Uterus (tissue), 4 donors: ENCODE measurements around the gene ZNF467. TPM values are rescaled to one million over a fixed set of nuclear protein-coding genes. Genes with fewer than 3 reads are reported as not detected.

Source experiments
- DNase-seq, 2 donors: peaks; one replicate each; pipeline ENCODE4 v3.0.0-alpha.2; 2019 to 2020
- H3K27ac ChIP-seq, 2 donors: fragments of 200-600 bp; sonication (generic); 1 replicate in 1 of 2; 2 replicates in 1 of 2; pipeline ENCODE4 v1.5.1; 2016 to 2018
- H3K27me3 ChIP-seq, 2 donors: fragments of 200-600 bp; sonication (generic); one replicate each; pipeline ENCODE4 v1.5.1; 2018 to 2019; ENCODE audit warnings: control low read depth in 1 of 2
- H3K36me3 ChIP-seq, 2 donors: fragments of 200-600 bp; sonication (generic); one replicate each; pipeline ENCODE4 v1.5.1; 2019; ENCODE audit warnings: control low read depth in 1 of 2
- H3K4me1 ChIP-seq, 2 donors: fragments of 200-600 bp; sonication (generic); one replicate each; pipeline ENCODE4 v1.5.1; 2018 to 2019; ENCODE audit warnings: control low read depth in 1 of 2
- H3K4me3 ChIP-seq, 2 donors: fragments of 200-600 bp; sonication (generic); 1 replicate in 1 of 2; 2 replicates in 1 of 2; pipeline ENCODE4 v1.5.1; 2018 to 2019; ENCODE audit warnings: mild to moderate bottlenecking in 1 of 2
- H3K9me3 ChIP-seq, 2 donors: fragments of 200-600 bp; sonication (generic); one replicate each; pipeline ENCODE4 v1.5.1; 2019; ENCODE audit warnings: control low read depth in 1 of 2
- CTCF ChIP-seq, 4 experiments: fragments of 200-600 bp in 2 of 4; fragments of 450-650 bp in 2 of 4; sonication (generic) in 2 of 4; IDR thresholded peaks; one replicate each; pipeline ENCODE4 v1.5.1; 2016 to 2019; ENCODE audit warnings: antibody characterized with exemption in 4 of 4, mild to moderate bottlenecking in 2 of 4, moderate library complexity in 1 of 4
- POLR2A ChIP-seq, 2 donors: fragments of 450-650 bp; IDR thresholded peaks; one replicate each; pipeline ENCODE4 v1.6.1; 2016; ENCODE audit warnings: antibody characterized with exemption in 2 of 2, mild to moderate bottlenecking in 1 of 2, moderate library complexity in 1 of 2
- intact Hi-C: fragments of 100-400 bp; cut with DNase I; formaldehyde crosslinking; loops from one replicate; pipeline ENCODE4 v1.15.1; 2023; ENCODE audit warnings: low total_unique reads
- total RNA-seq, 4 donors: library from RNA; depleted of rRNA in 3 of 4; stranded (reverse); fragments of >200 nt in 3 of 4; gene quantifications; one replicate each; pipeline versions ENCODE4 v1.1.0 to v1.2.4, GENCODE V29; 2014 to 2023
- donor health status: DM: yes; HTN: yes; CAD: no.

The ZNF467 gene
- total RNA-seq, 4 donors from 2014 or later = 5.2 to 23.6 (median 14.3) TPM

GRCh38 chr7:149763563-149764240 is 9.7 kb downstream of the ZNF467 start:
- no peak overlapping the region for H3K4me3 ChIP-seq
- no peaks in the 10 kb centered on the region for H3K4me1 ChIP-seq
- no peak for DNase-seq
- H3K27me3 ChIP-seq = no peaks in the 10 kb centered on the region
- intact Hi-C loops = no loop called here
- no peak overlapping the region for H3K27ac ChIP-seq
- no peaks in the 10 kb centered on the region for H3K36me3 ChIP-seq
- no peaks in the 10 kb centered on the region for H3K9me3 ChIP-seq
- no peak for TF ChIP-seq POLR2A (IDR thresholded peaks at IDR 0.05)
- TF ChIP-seq CTCF (IDR thresholded peaks at IDR 0.05) = no peak

DNA sequence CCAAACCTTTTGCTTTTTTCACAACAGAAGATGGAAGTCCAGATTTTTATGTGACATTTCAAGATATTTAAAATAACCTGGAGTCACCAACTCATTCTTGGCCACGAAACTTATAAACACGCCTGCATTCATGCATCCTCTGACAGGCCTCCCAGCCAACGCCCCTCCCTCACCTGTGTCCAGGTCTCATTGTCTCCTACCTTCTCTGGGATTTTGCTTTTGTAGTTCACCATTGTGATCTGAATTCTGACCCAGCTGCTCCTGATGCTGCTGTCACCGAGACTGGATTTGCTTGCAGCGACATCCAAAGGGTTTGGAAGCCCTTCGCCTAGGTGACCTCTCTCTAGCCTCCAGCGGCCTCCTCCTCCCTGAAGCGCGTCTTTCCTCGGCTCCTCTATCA is 10.8 kb downstream of the ZNF467 start:
- no peak overlapping the region for H3K27ac ChIP-seq
- no peak for TF ChIP-seq POLR2A (IDR thresholded peaks at IDR 0.05)
- no peak for TF ChIP-seq CTCF (IDR thresholded peaks at IDR 0.05)
- intact Hi-C loops = no loop called here

DNA sequence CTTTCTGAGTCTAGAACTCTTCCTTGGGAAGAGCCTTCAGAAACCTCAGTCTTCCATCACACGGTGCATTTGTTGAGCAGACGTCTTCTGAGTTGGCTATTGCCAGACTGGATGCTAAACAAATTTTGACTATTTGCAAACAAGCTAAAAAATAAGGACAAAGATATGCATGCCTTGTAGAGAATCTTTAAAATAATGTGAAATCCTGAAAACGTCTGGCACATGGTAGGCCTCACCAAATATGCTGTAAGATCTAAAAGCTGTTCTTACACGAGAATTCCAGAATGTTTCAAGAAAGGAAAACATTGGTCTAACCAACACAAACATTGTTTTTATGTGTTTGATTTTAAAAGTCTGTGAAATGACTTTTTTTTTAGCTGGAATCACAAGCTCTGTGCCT is 11.3 kb downstream of the ZNF467 start:
- Histone ChIP-seq H3K36me3 (no peaks in the 10 kb centered on the region), H3K4me1 (no peaks in the 10 kb centered on the region), H3K4me3 (no peak overlapping the region), H3K27me3 (no peaks in the 10 kb centered on the region), H3K9me3 (no peaks in the 10 kb centered on the region), H3K27ac (no peak overlapping the region)
- TF ChIP-seq POLR2A (IDR thresholded peaks at IDR 0.05) (no peak), CTCF (IDR thresholded peaks at IDR 0.05) (no peak)
- no peak for DNase-seq
- intact Hi-C loops = no loop called here

More for the DNA sequence above, 10.8 kb downstream of the ZNF467 start:
- no peak for DNase-seq
- Histone ChIP-seq H3K4me3 (no peak overlapping the region), H3K27me3 (no peaks in the 10 kb centered on the region), H3K9me3 (no peaks in the 10 kb centered on the region), H3K4me1 (no peaks in the 10 kb centered on the region), H3K36me3 (no peaks in the 10 kb centered on the region)

DNA sequence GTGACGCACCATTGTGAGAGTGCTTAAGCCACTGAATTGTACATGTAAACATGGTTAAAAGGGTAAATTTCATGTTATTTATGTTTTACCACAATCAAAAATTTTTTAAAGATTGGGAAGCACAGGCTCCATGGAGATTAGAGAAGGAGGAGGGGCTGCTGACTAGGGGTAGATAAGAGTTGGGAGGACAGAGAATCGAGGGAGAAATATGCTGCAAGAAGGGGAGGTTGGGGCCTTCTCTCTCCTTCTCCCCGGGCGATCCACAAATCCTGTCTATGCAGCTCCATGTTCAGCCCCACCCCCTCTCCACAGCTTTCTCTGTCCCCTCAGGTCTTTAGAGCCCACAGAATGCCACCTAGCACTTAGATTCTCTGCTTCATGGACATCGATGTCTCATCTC is 12.1 kb downstream of the ZNF467 start:
- TF ChIP-seq CTCF (IDR thresholded peaks at IDR 0.05) = no peak
- DNase-seq = no peak
- H3K27me3 ChIP-seq = no peaks in the 10 kb centered on the region
- no peak overlapping the region for H3K27ac ChIP-seq
- H3K9me3 ChIP-seq = no peaks in the 10 kb centered on the region
- no peak overlapping the region for H3K4me3 ChIP-seq
- H3K4me1 ChIP-seq = no peaks in the 10 kb centered on the region
- intact Hi-C loops = no loop called here
- no peaks in the 10 kb centered on the region for H3K36me3 ChIP-seq

- DNase-seq = no peak
- Histone ChIP-seq H3K9me3 (no peaks in the 10 kb centered on the region), H3K36me3 (no peaks in the 10 kb centered on the region), H3K4me3 (no peak overlapping the region), H3K4me1 (no peaks in the 10 kb centered on the region), H3K27ac (no peak overlapping the region), H3K27me3 (no peaks in the 10 kb centered on the region)
- TF ChIP-seq CTCF (IDR thresholded peaks at IDR 0.05) (no peak), POLR2A (IDR thresholded peaks at IDR 0.05) (no peak)
- intact Hi-C loops = no loop called here
Measured at GRCh38 chr7:149760538-149760937, 12.8 kb downstream of the ZNF467 start.
